ENCODE data around the gene TAOK1. TPM values are rescaled to one million over a fixed set of nuclear protein-coding genes. Genes with fewer than 3 reads are reported as not detected.

TAOK1 gene
- total and polyA plus RNA-seq, 2 of the 13 experiments (the other 11 are each of a cell fraction or from before 2014, with no cell fraction given), result 14.1 to 23.0 TPM

DNA sequence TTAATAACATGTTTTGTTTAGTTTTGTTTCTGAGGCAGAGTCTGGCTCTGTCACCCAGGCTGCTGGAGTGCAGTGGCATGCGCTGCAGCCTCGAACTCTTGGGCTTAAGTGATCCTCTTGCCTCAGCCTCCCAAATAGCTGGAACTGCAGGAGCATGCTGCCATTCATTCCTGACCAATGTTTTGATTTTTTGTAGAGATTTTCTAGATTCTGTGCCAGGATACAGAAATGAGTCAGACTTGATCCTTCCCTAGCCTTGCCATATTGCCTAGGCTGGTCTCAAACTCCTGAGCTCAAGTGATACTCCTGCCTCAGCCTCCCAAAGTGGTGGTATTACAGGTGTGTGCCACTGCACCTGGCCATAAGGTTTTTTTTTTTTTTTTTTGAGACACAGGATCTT, 17.7 kb downstream of the TAOK1 start (continued):
- TF ChIP-seq, protein P1, sequence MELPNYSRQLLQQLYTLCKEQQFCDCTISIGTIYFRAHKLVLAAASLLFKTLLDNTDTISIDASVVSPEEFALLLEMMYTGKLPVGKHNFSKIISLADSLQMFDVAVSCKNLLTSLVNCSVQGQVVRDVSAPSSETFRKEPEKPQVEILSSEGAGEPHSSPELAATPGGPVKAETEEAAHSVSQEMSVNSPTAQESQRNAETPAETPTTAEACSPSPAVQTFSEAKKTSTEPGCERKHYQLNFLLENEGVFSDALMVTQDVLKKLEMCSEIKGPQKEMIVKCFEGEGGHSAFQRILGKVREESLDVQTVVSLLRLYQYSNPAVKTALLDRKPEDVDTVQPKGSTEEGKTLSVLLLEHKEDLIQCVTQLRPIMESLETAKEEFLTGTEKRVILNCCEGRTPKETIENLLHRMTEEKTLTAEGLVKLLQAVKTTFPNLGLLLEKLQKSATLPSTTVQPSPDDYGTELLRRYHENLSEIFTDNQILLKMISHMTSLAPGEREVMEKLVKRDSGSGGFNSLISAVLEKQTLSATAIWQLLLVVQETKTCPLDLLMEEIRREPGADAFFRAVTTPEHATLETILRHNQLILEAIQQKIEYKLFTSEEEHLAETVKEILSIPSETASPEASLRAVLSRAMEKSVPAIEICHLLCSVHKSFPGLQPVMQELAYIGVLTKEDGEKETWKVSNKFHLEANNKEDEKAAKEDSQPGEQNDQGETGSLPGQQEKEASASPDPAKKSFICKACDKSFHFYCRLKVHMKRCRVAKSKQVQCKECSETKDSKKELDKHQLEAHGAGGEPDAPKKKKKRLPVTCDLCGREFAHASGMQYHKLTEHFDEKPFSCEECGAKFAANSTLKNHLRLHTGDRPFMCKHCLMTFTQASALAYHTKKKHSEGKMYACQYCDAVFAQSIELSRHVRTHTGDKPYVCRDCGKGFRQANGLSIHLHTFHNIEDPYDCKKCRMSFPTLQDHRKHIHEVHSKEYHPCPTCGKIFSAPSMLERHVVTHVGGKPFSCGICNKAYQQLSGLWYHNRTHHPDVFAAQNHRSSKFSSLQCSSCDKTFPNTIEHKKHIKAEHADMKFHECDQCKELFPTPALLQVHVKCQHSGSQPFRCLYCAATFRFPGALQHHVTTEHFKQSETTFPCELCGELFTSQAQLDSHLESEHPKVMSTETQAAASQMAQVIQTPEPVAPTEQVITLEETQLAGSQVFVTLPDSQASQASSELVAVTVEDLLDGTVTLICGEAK (IDR thresholded peaks at IDR 0.05), result no peak
- TF ChIP-seq, protein P1 (CRISPR knock-in tag; IDR thresholded peaks at IDR 0.05), result no peak
- TF ChIP-seq ZNF558 (CRISPR knock-in tag; IDR thresholded peaks at IDR 0.05; ENCODE audit: borderline replicate concordance) (no peak), BCLAF1 (IDR thresholded peaks at IDR 0.05) (no peak), DMAP1 (CRISPR knock-in tag; IDR thresholded peaks at IDR 0.05) (no peak), SP2 (CRISPR knock-in tag; IDR thresholded peaks at IDR 0.05) (no peak), ZBTB26 (CRISPR knock-in tag; IDR thresholded peaks at IDR 0.05; ENCODE audit: borderline replicate concordance) (no peak), TERF1 (CRISPR knock-in tag; IDR thresholded peaks at IDR 0.05) (no peak)

Data from HepG2 (cell line).